ENCODE data around the gene SULT1B1. TPM values are rescaled to one million over a fixed set of nuclear protein-coding genes. Genes with fewer than 3 reads are reported as not detected.

Gene SULT1B1
- total and polyA plus RNA-seq, 11 donors = 0.15 to 1.1 (median 0.56) TPM

GRCh38 chr4:69750346-69750745 lies 10.1 kb downstream of the SULT1B1 start:
- H3K27me3 ChIP-seq = no peaks in the 10 kb centered on the region
- H3K4me3 ChIP-seq = no peak overlapping the region
- TF ChIP-seq CTCF (IDR thresholded peaks at IDR 0.05) (no peak), POLR2A (IDR thresholded peaks at IDR 0.05) (no peak)
- H3K27ac ChIP-seq = peak overlapping the region in 1 of 12 donors; percentile 78
- no peaks in the 10 kb centered on the region for H3K36me3 ChIP-seq
- no peak for ATAC-seq
- H3K4me1 ChIP-seq = no peaks in the 10 kb centered on the region
- DNase-seq = no peak
- intact Hi-C loops (cut with DNase I) = no loop called here
- H3K9me3 ChIP-seq = peaks cover 0 to 13% (median 0%) of the 10 kb centered on the region in 12 donors

- H3K9me3 ChIP-seq = peaks cover 0 to 16% (median 0%) of the 10 kb centered on the region in 12 donors
- TF ChIP-seq CTCF (IDR thresholded peaks at IDR 0.05) (no peak), POLR2A (IDR thresholded peaks at IDR 0.05) (no peak)
- peak in 1 of 4 donors; percentile 29 for ATAC-seq
- H3K4me1 ChIP-seq = no peaks in the 10 kb centered on the region
- H3K36me3 ChIP-seq = no peaks in the 10 kb centered on the region
- H3K27me3 ChIP-seq = no peaks in the 10 kb centered on the region
- DNase-seq = no peak
- intact Hi-C loops (cut with DNase I) = no loop called here
- H3K27ac ChIP-seq = no peak overlapping the region
- 81 to 85% (median 83%) methylated on average over 2 of the region's 2 CpGs for WGBS, 4 donors
- no peak overlapping the region for H3K4me3 ChIP-seq
These were observed 10.6 kb downstream of the SULT1B1 start for GRCh38 chr4:69749771-69750170.

GRCh38 chr4:69748173-69748572 lies 12.2 kb downstream of the SULT1B1 start:
- TF ChIP-seq CTCF (IDR thresholded peaks at IDR 0.05) (no peak), POLR2A (IDR thresholded peaks at IDR 0.05) (no peak)
- intact Hi-C loops (cut with DNase I) = no loop called here
- Histone ChIP-seq H3K36me3 (no peaks in the 10 kb centered on the region), H3K4me1 (no peaks in the 10 kb centered on the region), H3K27ac (no peak overlapping the region), H3K4me3 (no peak overlapping the region), H3K27me3 (no peaks in the 10 kb centered on the region), H3K9me3 (peaks cover 0 to 16% (median 0%) of the 10 kb centered on the region in 12 donors)
- 53 to 66% (median 54%) methylated on average over 1 of the region's 1 CpG for WGBS, 4 donors
- no peak for DNase-seq
- ATAC-seq = no peak

GRCh38 chr4:69744157-69744478 lies 16.3 kb downstream of the SULT1B1 start:
- no peak overlapping the region for H3K27ac ChIP-seq
- peaks cover 0 to 16% (median 0%) of the 10 kb centered on the region in 12 donors for H3K9me3 ChIP-seq
- H3K4me1 ChIP-seq = no peaks in the 10 kb centered on the region
- TF ChIP-seq CTCF (IDR thresholded peaks at IDR 0.05) = no peak
- no peak for TF ChIP-seq POLR2A (IDR thresholded peaks at IDR 0.05)
- H3K4me3 ChIP-seq = no peak overlapping the region
- H3K27me3 ChIP-seq = no peaks in the 10 kb centered on the region
- H3K36me3 ChIP-seq = no peaks in the 10 kb centered on the region
- ATAC-seq (no peak), DNase-seq (peak in 1 of 5 donors; percentile 13)
- intact Hi-C loops (cut with DNase I) = no loop called here
- WGBS, 4 donors = 86 to 97% (median 94%) methylated on average over 4 to 11 of the region's 11 CpGs

Measured in heart left ventricle (tissue), 16 donors.